ENCODE results near the gene NCAM1.
A peak's percentile ranks its signal among the peaks of the same experiment; 100 is the strongest.
"Not testable (repeated sequence)": the region's sequence is repeated elsewhere in the genome, so short reads cannot be mapped to it uniquely, and the experiment has no call there.

NCAM1 gene

DNA sequence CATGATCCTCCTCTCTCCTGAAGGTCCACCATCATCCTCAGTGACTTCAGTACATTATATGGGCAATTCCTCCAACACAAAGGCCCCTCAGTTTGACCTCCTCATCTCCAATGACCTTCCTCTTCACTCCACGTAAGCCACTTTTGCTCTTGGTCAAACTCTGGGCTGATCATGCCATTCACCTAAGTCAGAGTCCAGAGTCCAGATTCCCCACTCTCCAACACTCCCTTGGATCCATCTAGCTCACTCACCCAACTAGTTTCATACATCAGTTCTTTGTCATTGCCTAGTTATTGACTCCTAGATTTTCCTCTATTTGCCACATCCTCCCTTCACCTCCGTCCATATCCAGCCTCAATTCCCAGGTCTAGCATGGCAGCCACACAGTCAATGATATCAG lies 322.7 kb downstream of the NCAM1 start:
- no peak for DNase-seq

- DNase-seq = no peak
Measured at GRCh38 chr11:113286009-113286408, 324.8 kb downstream of the NCAM1 start.

- DNase-seq = no peak
Measured at GRCh38 chr11:113286509-113287497, 325.6 kb downstream of the NCAM1 start.

DNA sequence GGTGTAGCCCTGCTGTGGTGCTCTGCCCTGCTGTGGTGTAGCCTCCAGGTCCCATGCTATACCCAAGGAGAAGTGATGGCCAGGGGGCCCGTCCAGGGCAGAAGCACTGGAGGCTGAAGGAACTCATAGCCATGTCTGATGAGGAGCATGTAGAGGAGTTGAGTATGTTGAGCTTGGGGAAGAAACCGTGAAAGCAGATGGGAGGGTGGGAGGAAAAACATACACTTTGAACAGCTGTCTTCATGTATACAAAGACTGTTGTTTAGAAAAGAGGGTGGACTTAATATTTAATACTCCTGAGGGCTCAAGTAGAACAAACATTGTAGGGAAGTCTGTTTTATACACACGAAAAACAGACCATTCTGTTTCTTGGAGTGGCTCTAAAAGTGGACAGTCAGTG lies 326.6 kb downstream of the NCAM1 start:
- DNase-seq = no peak

DNA sequence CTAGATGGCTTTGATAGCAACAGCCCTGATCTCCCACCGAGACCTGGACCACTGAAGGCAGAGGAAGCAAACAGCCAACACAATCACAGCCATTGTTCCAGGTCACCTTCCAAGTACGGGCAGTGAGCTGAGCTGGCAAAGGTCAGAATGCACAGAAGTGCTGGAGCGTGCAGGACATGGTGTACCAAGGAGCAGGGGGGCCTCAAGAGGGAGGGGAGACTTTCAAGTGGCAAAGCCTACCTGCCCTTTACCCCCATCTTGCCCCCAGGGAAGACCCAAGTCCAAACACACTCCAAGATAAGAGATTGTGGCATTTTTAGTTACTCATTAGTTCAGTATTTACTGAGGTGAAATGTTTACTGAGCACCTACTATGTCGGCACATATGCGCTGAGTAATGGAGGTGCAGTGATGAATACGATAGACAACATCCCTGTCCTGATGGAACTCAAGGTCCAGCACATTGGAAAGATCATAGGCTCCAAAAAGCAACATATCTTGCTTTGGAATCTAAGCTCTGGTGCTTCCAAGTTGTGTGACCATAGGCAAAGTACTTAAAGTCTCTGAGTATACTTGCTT lies 327.2 kb downstream of the NCAM1 start:
- no peak for DNase-seq

DNA sequence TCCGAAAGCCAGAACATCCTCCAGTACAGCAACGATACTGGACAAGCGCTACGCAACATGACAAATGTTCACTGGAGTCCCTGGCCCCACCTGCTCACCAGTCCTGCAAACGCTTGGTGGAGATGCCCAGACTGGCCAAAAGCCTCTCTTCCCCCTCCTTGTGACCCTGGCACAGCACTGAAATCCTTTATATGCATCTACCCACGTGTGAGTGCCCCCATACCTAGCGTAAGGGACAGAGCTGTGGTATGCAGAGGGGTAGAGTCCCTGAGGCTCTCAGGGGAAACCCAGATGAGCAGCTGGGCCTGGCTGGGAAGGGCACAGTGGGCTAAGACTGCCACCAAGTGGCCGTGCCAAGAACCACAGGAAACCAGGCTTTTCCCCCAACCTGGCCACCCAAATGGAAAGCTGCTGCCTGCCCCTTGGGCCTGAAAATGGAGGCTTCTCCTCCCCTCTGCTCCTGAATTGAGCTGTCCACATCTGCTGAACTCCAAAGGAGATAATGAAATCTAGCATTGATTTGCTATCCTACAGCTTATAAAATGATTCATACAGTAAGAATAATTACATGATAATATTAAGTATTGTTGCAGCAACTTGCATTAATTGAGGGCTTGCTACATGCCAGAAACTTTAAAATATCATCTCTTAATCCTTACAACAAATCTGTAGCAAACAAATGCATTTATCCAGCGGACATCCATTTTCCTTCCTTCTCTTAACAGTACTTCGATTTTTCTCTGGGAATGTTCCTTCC lies 328.4 kb downstream of the NCAM1 start:
- peak; percentile 19 to 37 (median 22) for DNase-seq

- no peak for DNase-seq
Measured at GRCh38 chr11:113293936-113294335, 332.7 kb downstream of the NCAM1 start.

GRCh38 chr11:113295993-113296392 lies 334.8 kb downstream of the NCAM1 start:
- no peak for DNase-seq

DNA sequence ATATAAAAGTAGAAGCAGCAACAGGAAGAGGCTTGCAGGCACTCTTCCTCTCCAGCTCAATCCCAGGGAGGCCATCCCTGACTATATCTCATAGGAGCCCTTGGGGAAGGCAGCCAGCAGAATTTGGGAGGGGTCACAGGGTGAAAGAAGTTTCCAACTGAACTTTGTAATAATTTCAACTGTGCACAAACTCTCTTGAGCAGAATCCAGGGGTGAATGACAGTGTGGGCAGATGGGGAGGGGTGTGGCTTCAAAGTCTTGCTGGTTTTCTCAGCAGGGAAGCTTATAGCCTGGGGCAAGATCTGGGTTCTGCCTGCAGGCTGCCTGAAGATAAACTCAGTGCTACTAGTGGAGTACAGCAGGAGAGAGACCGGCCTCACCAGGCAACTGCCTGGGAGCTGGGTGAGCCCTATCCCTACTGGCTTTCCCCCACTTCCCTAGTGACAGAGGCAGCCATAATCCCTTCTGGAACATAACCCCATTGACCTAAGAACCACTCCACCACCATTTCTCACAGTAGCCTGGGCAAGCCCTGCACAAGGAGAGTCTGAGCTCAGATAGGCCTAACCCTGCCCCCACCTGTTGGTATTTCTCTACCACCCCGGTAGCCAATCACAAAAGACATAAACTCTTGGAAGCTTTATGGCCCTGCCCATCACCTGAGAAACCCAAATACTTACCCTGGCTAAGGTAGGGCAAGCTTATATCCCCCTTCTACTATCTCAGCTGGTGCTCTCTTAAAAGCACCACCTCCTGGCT lies 335.4 kb downstream of the NCAM1 start:
- DNase-seq = no peak

DNA sequence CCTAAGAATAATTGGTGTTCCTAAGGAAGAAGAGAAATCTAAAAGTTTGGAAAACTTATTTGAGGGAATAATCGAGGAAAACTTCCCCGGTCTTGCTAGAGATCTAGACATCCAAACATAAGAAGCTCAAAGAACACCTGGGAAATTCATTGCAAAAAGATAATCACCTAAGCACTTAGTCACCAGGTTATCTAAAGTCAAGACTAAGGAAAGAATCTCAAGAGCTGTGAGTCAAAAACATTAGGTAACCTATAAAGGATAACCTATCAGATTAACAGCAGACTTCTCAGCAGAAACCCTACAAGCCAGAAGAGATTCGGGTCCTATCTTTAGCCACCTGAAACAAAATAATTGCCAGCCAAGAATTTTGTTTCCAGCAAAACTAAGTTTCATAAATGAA lies 337.3 kb downstream of the NCAM1 start:
- not testable (repeated sequence) for DNase-seq

GRCh38 chr11:113304916-113305315 lies 343.7 kb downstream of the NCAM1 start:
- no peak for DNase-seq

DNA sequence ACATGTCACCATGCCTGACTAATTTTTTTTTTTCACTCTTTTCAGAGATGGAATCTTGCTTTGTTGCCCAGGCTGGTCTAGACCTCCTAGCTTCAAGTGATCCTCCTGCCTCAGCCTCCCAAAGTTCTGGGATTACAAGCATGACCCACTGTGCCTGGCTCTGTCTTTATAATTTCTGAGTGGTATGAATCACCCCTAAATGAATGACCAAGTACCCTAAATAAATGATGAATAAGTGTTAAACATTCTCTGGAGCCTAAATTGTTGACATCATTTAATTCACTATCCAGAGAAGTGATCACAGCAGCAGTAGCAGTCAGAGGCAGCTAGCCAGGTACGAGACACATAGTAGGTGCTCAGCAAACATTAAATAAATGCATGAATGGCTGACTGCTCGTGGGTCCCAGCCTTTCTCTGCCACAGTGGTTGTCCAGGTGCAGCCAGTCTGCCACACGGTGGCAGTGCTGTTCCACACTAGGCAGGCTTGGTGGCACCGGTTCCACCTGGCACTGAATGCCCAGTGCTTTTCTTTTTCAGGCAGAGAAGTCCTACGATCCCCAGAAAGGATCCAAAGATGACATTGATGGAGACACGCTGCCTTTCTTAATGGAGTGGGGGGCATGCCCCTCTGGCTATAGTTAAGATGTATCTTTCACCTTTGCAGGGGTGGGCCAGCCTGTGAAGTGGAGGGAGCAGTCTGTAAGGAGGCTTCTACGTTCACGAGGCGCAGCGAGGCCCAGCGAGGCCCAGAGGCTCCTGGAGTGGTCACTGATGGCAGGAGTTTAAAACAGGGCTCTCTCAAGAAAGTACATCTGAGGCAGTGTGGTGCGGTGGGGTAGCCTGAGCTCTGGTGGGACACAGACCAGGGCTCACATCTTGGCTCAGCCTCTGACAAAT lies 344.5 kb downstream of the NCAM1 start:
- DNase-seq = peak; percentile 9 to 67 (median 25)

DNA sequence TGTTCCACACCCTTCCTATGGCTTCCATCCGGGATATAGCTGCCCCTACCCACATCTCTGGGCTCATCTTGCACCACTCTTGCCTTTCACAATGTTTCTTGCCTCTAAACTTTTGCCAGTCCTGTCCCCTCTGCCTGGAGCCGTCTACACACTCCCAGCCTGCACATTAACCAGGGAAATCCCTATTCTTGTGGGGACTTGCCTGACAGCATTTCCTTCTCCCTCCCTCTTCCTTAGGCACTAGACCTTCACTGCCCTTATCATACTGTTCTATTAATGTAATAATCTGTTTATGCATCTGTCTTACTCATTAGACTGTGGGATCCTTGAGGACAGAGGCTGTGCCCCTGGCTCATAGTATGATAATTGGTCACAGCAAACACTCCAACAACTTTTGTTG lies 347.4 kb downstream of the NCAM1 start:
- DNase-seq = no peak

- no peak for DNase-seq
Measured at GRCh38 chr11:113311536-113311935, 350.3 kb downstream of the NCAM1 start.

GRCh38 chr11:113313601-113314000 lies 352.4 kb downstream of the NCAM1 start:
- no peak for DNase-seq

- DNase-seq = no peak
Measured at GRCh38 chr11:113314065-113314388, 352.8 kb downstream of the NCAM1 start.

GRCh38 chr11:113314389-113315301 lies 353.4 kb downstream of the NCAM1 start, which contains the start of gene TTC12:
TTC12 (plus strand) TSS chr11:113314583; CDS start chr11:113316258, 1,675 bp downstream.
- DNase-seq = peak; percentile 73 to 93 (median 88)

DNA sequence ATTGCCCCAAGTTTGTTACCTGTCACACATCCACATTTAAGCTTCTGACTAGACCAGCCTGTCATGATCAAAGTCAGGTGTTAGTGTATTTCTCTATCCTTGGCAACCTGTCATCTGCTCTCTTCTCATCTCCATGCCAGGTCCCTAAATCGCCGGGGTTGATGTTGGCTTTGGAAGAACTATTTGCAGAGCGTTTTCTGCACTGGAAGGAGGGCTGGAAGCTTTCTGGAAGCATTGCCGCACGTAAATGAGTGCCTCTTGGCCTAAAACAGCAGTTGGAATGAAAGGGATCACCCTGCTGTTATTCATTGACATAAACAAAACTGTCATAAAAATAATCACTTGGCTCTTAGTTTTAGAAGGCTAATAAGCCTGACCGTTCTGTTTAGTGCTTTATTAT lies 354.6 kb downstream of the NCAM1 start:
- DNase-seq = no peak

DNA sequence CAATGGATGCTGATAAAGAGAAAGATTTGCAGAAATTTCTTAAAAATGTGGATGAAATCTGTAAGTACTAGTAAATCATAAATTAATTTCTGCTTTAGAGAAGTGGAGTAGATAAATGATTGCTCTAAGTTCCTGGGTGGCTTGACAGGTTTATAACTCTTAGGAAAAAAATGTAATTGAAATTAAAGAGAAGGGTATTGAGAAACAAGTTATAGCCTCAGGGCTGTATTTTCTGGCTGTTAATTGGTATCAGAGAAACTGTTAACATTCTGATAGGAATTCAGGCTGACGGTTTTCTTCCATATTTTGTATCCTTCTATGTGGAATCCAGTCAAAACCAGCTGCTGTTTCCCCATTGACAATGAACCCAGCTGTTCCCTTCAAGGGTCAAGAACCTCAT lies 355.0 kb downstream of the NCAM1 start:
- DNase-seq = no peak

DNA sequence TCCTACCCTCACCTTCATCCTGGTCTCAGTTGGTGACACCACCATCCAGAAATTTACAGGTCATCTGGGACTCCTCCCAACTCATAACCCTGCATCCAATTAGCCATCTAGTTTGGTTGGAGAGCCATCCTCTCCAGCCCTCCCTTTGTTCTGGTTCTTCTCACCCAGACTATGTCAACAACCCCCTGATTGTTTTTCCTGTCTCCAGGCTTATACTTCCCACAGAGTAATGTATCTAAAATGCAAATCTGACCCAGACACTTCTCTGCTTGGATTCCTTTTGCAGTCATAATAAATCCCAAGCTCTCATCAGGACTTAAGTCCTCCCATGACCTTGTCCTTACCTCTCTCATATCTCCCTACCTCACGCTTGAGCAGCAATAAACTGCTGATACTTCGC lies 356.1 kb downstream of the NCAM1 start:
- DNase-seq = no peak

- no peak for DNase-seq
Measured at GRCh38 chr11:113319085-113319484, 357.9 kb downstream of the NCAM1 start.

All from activated naive CD4-positive, alpha-beta T cell (primary cell).